Stimulated activated CD8-positive, alpha-beta memory T cell treated with anti-CD3 and anti-CD28 coated beads, Interleukin-15, amount 100 ng/mL, for 4 hours (primary cell): ENCODE data around the gene SNX5.

ENCODE experiments used
- DNase-seq, 2 donors: peaks; one replicate each; pipeline ENCODE4 v3.0.0-alpha.2; 2020; ENCODE audit warnings: low read depth in 2 of 2

Gene SNX5

GRCh38 chr20:17992847-17993513 is 24.4 kb upstream of the SNX5 start:
- no peak for DNase-seq

GRCh38 chr20:17992224-17992637 is 23.6 kb upstream of the SNX5 start:
- no peak for DNase-seq

- no peak for DNase-seq
These were observed 21.8 kb upstream of the SNX5 start for GRCh38 chr20:17990278-17990972.

- no peak for DNase-seq
These were observed 19.4 kb upstream of the SNX5 start for GRCh38 chr20:17987988-17988387.

GRCh38 chr20:17985388-17986018 is 16.9 kb upstream of the SNX5 start:
- no peak for DNase-seq

GRCh38 chr20:17976305-17976704 is 7.7 kb upstream of the SNX5 start:
- no peak for DNase-seq

GRCh38 chr20:17972121-17972520 is 3.5 kb upstream of the SNX5 start:
- no peak for DNase-seq

GRCh38 chr20:17971300-17972013 is 2.9 kb upstream of the SNX5 start:
- no peak for DNase-seq

- no peak for DNase-seq
These were observed 1.4 kb upstream of the SNX5 start for GRCh38 chr20:17969884-17970409.

- peak in 1 of 2 donors; percentile 10 for DNase-seq
These were observed 787 bp upstream of the SNX5 start for GRCh38 chr20:17969278-17969883.

GRCh38 chr20:17967521-17968365 is 851 bp downstream of the SNX5 start:
- no peak for DNase-seq

GRCh38 chr20:17966432-17967310 is 1.9 kb downstream of the SNX5 start:
- no peak for DNase-seq

- DNase-seq, result no peak
These were observed 3.4 kb downstream of the SNX5 start for GRCh38 chr20:17965042-17965697.

- DNase-seq, result no peak
These were observed 4.0 kb downstream of the SNX5 start for GRCh38 chr20:17964632-17965031.

GRCh38 chr20:17964073-17964472 is 4.5 kb downstream of the SNX5 start:
- DNase-seq, result no peak

GRCh38 chr20:17963114-17963897 is 5.3 kb downstream of the SNX5 start:
- no peak for DNase-seq

- no peak for DNase-seq
These were observed 7.0 kb downstream of the SNX5 start for GRCh38 chr20:17961587-17961940.

- no peak for DNase-seq
These were observed 7.5 kb downstream of the SNX5 start for GRCh38 chr20:17960927-17961586.
